Measurements from ENCODE around the gene EXOC4.

EXOC4 gene

DNA sequence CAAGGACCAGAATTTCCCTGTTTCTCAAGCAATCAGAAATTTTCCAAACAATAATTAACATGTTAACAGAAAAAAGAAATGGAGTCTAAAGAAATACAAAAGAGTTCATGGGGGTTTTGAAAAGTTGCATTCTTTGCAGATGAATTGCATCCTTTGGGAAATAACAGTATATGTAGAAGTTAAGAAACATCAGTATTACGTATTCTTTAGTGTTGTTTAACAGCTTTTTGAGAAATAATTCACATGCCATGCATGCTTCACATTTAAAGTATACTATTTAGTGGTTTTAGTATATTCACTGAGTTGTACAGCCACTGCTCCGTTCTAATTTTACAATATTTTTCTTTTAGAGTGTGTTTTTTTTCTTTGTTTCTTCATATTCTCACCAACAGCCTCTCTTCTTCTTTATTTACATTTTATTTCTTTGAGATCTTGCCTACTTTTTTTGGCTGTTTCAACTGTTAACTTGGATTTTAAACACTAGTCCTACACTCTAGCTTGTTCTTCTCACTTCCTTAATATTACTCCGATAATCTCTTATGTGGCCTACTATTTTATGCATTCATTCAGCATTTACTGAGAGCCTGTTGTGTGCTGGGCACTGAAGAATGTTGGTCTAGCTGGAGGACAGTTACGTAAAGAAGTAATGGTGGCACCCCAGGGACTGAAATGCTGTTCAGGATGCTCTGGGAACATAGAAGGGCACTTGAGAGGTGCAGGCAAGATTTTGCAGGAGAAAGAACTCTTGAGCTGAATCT, 330.1 kb downstream of the EXOC4 start:
- DNase-seq (ENCODE audit: extremely low read depth, insufficient read length): no peak
- Histone ChIP-seq H3K4me3 (replicated peaks; ENCODE audit: low read depth, low read length) (no peak overlapping the region), H3K36me3 (ENCODE audit: control insufficient read depth, insufficient read depth, low read length) (no peaks in the 10 kb centered on the region), H3K27me3 (replicated peaks; ENCODE audit: control insufficient read depth, insufficient read depth, low read length) (no peaks in the 10 kb centered on the region)
- no peak for TF ChIP-seq CTCF (IDR thresholded peaks at IDR 0.05; ENCODE audit: insufficient read depth, low read length, poor library complexity, severe bottlenecking)

DNA sequence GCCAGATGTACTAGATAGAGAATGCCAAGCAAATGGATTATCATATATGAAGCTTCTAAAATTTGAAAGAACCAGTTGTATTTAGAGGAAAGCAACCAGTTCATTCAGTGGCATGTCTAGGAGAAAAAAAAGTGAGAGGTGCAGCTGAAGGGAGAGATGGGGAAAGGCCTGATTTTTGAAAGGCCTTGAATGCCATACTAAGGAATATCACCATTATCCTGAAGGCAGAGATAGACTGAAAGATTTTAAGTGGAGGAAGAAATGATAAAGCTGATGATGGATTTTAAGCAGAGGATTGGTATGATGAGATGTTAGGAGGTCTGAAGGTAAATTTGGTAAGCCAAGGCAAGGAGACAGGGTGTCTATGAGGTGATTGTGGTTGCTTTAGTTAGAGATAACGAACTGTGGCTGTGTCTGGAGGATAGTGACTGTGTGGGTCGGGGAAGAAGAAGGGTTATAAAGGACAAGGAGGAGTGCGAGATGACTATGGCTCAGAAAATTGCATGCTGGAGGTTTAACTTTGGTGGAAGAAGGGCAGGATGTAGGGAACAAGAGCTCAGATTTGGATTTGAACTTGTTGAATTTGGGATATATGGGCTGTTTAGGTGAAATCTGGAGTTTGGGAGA, 330.8 kb downstream of the EXOC4 start:
- H3K36me3 ChIP-seq (ENCODE audit: control insufficient read depth, insufficient read depth, low read length): no peaks in the 10 kb centered on the region
- no peak for TF ChIP-seq CTCF (IDR thresholded peaks at IDR 0.05; ENCODE audit: insufficient read depth, low read length, poor library complexity, severe bottlenecking)
- H3K4me3 ChIP-seq (replicated peaks; ENCODE audit: low read depth, low read length): no peak overlapping the region
- no peak for DNase-seq (ENCODE audit: extremely low read depth, insufficient read length)
- H3K27me3 ChIP-seq (replicated peaks; ENCODE audit: control insufficient read depth, insufficient read depth, low read length): no peaks in the 10 kb centered on the region

DNA sequence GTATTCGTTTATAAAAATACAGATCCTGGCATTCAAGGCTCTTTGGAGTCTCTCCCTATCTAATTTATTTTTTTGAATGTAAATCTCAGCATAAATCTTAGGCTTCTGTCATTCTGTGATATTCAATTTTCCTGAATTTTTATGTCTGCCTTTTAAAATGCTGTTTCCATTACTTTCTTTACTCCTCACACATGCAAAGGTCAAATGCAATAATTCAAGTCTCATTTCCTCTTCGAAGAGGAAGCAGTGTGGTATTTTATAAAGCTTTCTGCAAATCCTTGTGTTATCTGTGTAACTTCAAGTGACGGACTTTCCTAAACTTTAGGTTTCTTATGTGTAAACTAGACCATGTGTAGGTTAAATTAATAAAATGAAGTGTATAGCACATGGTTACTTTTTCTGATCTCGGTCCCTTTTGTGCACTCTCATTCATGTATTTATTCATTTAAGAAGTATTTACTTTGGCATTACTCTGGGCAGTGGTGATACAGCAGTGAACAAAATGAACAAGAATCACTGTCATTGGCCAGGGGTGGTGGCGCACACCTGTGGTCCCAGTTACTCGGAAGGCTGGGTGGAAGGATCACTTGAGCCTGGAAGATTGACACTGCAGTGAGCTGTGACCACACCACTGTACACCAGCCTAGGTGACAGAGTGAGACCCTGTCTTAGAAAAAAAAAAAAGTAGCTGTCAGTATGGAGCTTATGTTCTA, 332.2 kb downstream of the EXOC4 start:
- no peak overlapping the region for H3K4me3 ChIP-seq (replicated peaks; ENCODE audit: low read depth, low read length)
- no peaks in the 10 kb centered on the region for H3K27me3 ChIP-seq (replicated peaks; ENCODE audit: control insufficient read depth, insufficient read depth, low read length)
- no peak for DNase-seq (ENCODE audit: extremely low read depth, insufficient read length)
- no peaks in the 10 kb centered on the region for H3K36me3 ChIP-seq (ENCODE audit: control insufficient read depth, insufficient read depth, low read length)
- no peak for TF ChIP-seq CTCF (IDR thresholded peaks at IDR 0.05; ENCODE audit: insufficient read depth, low read length, poor library complexity, severe bottlenecking)

GRCh38 chr7:133586253-133586652, 333.4 kb downstream of the EXOC4 start:
- Histone ChIP-seq H3K4me3 (replicated peaks; ENCODE audit: low read depth, low read length) (no peak overlapping the region), H3K36me3 (ENCODE audit: control insufficient read depth, insufficient read depth, low read length) (no peaks in the 10 kb centered on the region; the same call in 1 of the 2 replicates), H3K27me3 (replicated peaks; ENCODE audit: control insufficient read depth, insufficient read depth, low read length) (no peaks in the 10 kb centered on the region)
- DNase-seq (ENCODE audit: extremely low read depth, insufficient read length): no peak
- no peak for TF ChIP-seq CTCF (IDR thresholded peaks at IDR 0.05; ENCODE audit: insufficient read depth, low read length, poor library complexity, severe bottlenecking)

DNA sequence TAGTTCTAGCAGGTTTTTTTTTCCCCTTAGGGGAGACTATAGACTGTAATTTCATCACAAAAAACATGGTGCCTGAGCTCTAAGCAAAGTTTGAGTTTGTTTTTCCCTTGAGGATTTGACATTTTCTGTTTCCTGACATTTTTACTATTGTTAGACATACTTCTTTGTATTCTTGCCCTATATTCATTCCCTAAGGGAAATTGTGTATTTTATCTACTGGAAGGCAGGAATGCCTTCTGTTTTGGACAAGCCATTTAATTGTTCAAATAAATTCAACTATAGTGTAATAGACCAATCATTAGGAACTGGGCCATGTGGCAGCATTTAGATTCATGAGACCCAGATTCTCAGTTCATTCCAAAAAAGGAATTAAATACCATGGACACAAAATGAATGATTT, 335.0 kb downstream of the EXOC4 start:
- Histone ChIP-seq H3K27me3 (replicated peaks; ENCODE audit: control insufficient read depth, insufficient read depth, low read length) (no peaks in the 10 kb centered on the region), H3K36me3 (ENCODE audit: control insufficient read depth, insufficient read depth, low read length) (no peaks in the 10 kb centered on the region; the same call in 1 of the 2 replicates), H3K4me3 (replicated peaks; ENCODE audit: low read depth, low read length) (no peak overlapping the region)
- no peak for DNase-seq (ENCODE audit: extremely low read depth, insufficient read length)
- TF ChIP-seq CTCF (IDR thresholded peaks at IDR 0.05; ENCODE audit: insufficient read depth, low read length, poor library complexity, severe bottlenecking): no peak

Measured in GM06990 (cell line).